ENCODE data around the gene CXCR3. TPM values are rescaled to one million over a fixed set of nuclear protein-coding genes. Genes with fewer than 3 reads are reported as not detected.

Gene CXCR3
- total and polyA plus RNA-seq, 11 donors, result 0.11 to 2.6 (median 0.29) TPM; not detected in 6

DNA sequence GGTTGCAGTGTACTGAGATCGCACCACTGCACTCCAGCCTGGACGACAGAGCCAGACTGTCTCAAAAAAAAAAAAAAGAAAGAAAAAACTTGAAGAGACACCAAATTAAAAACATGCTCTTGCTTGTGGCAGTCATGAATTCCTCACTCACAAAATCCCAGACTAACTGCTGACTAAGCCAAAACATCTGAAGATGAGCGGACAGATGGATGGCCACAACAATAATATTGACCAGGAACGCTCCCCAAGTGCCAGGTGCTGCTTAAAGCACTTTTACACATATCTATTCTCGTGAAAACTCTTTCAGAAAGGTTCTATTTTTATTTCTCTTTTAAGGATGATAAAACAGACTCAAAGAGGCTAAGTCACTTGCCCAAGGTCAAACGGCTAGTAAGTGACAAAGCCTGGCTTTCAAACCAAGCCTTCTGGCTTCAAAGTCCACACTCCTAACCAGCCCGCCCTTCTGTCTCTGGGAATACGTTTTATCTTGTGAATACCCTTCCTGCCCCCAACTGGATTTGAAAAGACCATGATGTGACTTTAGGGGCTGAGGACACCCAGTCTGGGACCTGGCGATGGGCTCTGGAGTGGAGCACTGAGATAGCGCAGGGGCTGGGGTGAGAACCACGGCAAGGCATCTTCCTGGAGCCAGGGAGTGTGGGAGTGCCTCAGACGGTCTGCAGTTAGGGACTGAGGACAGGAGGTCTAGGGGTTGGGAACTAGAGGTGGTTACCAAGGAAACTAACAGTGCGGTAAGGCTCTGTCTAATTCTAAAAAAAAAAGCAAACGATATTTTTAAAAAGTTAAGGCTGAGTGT, 9.5 kb upstream of the CXCR3 start:
- Histone ChIP-seq H3K27ac (no peak overlapping the region), H3K4me3 (no peak overlapping the region), H3K27me3 (no peaks in the 10 kb centered on the region), H3K36me3 (no peaks in the 10 kb centered on the region), H3K9me3 (no peaks in the 10 kb centered on the region), H3K4me1 (peaks cover 0 to 10% (median 6%) of the 10 kb centered on the region in 12 donors)
- TF ChIP-seq, protein P1, sequence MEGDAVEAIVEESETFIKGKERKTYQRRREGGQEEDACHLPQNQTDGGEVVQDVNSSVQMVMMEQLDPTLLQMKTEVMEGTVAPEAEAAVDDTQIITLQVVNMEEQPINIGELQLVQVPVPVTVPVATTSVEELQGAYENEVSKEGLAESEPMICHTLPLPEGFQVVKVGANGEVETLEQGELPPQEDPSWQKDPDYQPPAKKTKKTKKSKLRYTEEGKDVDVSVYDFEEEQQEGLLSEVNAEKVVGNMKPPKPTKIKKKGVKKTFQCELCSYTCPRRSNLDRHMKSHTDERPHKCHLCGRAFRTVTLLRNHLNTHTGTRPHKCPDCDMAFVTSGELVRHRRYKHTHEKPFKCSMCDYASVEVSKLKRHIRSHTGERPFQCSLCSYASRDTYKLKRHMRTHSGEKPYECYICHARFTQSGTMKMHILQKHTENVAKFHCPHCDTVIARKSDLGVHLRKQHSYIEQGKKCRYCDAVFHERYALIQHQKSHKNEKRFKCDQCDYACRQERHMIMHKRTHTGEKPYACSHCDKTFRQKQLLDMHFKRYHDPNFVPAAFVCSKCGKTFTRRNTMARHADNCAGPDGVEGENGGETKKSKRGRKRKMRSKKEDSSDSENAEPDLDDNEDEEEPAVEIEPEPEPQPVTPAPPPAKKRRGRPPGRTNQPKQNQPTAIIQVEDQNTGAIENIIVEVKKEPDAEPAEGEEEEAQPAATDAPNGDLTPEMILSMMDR (IDR thresholded peaks at IDR 0.05), result no peak
- TF ChIP-seq POLR2A (IDR thresholded peaks at IDR 0.05), result no peak
- DNase-seq (no peak), ATAC-seq (no peak)
- WGBS, 4 donors, result 83 to 89% (median 83%) methylated on average over 14 of the region's 14 CpGs
- intact Hi-C loops (cut with DNase I), result no loop called here

DNA sequence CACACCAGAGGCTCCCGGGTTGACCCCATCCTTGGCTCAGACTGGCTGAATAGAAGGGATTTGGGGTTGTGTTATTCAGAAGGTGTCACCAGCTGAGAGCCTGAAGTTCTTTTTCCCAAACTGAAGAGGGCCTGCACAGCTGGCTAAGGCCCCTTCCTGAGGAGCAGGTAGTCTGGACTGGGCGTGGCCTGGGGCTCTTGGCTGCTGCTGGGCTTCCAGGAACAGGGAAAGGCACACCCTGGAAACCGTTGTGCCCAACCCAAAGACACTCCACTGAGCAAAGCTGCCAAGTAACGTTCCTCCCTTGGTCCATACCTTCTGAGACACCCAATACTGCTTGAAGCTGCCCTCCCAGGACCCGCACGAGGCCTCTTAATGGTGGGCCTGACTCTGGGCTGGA, 8.3 kb upstream of the CXCR3 start:
- intact Hi-C loops (cut with DNase I), result no loop called here
- no peak overlapping the region for H3K4me3 ChIP-seq
- no peaks in the 10 kb centered on the region for H3K27me3 ChIP-seq
- peaks cover 0 to 20% (median 14%) of the 10 kb centered on the region in 12 donors for H3K4me1 ChIP-seq
- no peaks in the 10 kb centered on the region for H3K9me3 ChIP-seq
- ATAC-seq (no peak), DNase-seq (no peak)
- no peak for TF ChIP-seq POLR2A (IDR thresholded peaks at IDR 0.05)
- TF ChIP-seq, protein P1 (IDR thresholded peaks at IDR 0.05), result no peak
- H3K36me3 ChIP-seq, result no peaks in the 10 kb centered on the region
- H3K27ac ChIP-seq, result no peak overlapping the region
- 78 to 90% (median 84%) methylated on average over 3 to 6 of the region's 6 CpGs for WGBS, 4 donors

DNA sequence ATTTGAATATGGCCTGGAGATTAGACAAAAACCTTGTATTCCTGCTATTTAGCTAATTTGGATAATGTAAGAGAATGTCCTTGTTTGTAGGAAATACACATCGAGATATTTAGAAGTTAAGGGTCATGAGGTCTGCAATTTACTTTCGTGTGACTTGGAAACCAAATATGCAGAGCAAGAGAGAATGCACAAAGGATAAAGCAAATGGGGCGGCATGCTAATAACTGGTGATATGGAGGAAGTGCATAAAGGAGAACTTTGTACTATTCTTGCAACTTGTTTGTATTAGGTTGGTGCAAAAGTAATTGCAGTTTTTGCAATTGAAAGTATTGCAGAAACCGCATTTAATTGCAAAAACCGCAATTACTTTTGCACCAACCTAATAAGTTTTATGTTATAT, 7.2 kb upstream of the CXCR3 start:
- Histone ChIP-seq H3K4me3 (no peak overlapping the region), H3K4me1 (peaks cover 0 to 20% (median 14%) of the 10 kb centered on the region in 12 donors), H3K9me3 (no peaks in the 10 kb centered on the region), H3K27me3 (no peaks in the 10 kb centered on the region), H3K27ac (no peak overlapping the region), H3K36me3 (no peaks in the 10 kb centered on the region)
- no peak for TF ChIP-seq POLR2A (IDR thresholded peaks at IDR 0.05)
- TF ChIP-seq, protein P1 (IDR thresholded peaks at IDR 0.05), result no peak
- WGBS, 4 donors, result 86 to 96% (median 91%) methylated on average over 5 of the region's 5 CpGs
- DNase-seq (no peak), ATAC-seq (no peak)
- intact Hi-C loops (cut with DNase I), result no loop called here

DNA sequence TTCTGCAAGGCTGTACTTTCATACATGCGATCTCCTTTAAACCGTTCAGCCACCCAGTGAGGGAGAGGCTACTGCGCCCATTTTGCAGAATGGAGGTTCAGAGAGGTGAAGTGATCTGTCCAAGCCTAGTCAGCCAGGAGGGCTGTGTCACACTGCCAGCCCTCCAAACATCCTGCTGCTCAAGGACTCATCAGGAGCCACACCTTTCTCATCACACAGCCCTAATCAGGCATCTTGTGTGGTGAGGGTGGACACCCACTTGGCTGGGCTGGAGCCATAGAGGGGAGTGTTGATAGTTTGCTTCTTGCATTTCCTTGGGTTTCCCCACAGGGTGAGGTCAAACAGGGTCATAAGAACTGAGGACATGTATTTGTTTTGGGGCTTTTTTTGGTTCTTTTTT, 5.4 kb upstream of the CXCR3 start:
- Histone ChIP-seq H3K27ac (peak overlapping the region in 5 of 12 donors; percentile 71 to 84 (median 79)), H3K36me3 (no peaks in the 10 kb centered on the region), H3K4me1 (peaks cover 0 to 20% (median 14%) of the 10 kb centered on the region in 12 donors), H3K27me3 (no peaks in the 10 kb centered on the region), H3K9me3 (no peaks in the 10 kb centered on the region), H3K4me3 (no peak overlapping the region)
- no peak for TF ChIP-seq POLR2A (IDR thresholded peaks at IDR 0.05)
- TF ChIP-seq, protein P1 (IDR thresholded peaks at IDR 0.05), result no peak
- WGBS, 4 donors, result 89 to 92% (median 90%) methylated on average over 2 to 3 of the region's 3 CpGs
- intact Hi-C loops (cut with DNase I), result no loop called here
- ATAC-seq (no peak), DNase-seq (no peak)

All from heart left ventricle (tissue), 16 donors.